GM18873 (cell line): ENCODE data around the gene NCK2.
A peak's percentile ranks its signal among the peaks of the same experiment; 100 is the strongest.

Experiments used
- ATAC-seq: cut with Tn5 transposase; IDR thresholded peaks from one replicate; pipeline ENCODE4 v1.9.1; 2021; ENCODE audit warnings: mild to moderate bottlenecking, moderate library complexity, moderate number of reproducible peaks; ENCODE audit not compliant: unreplicated experiment, low FRiP score

The NCK2 gene

GRCh38 chr2:105734762-105735538, 9.8 kb upstream of the NCK2 start:
- ATAC-seq = no peak

GRCh38 chr2:105736145-105736544, 8.6 kb upstream of the NCK2 start:
- no peak for ATAC-seq

- ATAC-seq = no peak
Measured at GRCh38 chr2:105737980-105738657, 6.6 kb upstream of the NCK2 start.

- ATAC-seq = no peak
Measured at GRCh38 chr2:105738658-105739241, 6.0 kb upstream of the NCK2 start.

GRCh38 chr2:105739426-105739825, 5.3 kb upstream of the NCK2 start:
- ATAC-seq = no peak

GRCh38 chr2:105739944-105740530, 4.7 kb upstream of the NCK2 start:
- ATAC-seq = no peak

- ATAC-seq = no peak
Measured at GRCh38 chr2:105741174-105741573, 3.5 kb upstream of the NCK2 start.

- ATAC-seq = no peak
Measured at GRCh38 chr2:105741617-105742016, 3.1 kb upstream of the NCK2 start.

GRCh38 chr2:105744091-105744908, 412 bp upstream of the NCK2 start:
- no peak for ATAC-seq

GRCh38 chr2:105746177-105747080, 1.7 kb downstream of the NCK2 start:
- peak; percentile 56 for ATAC-seq

- no peak for ATAC-seq
Measured at GRCh38 chr2:105747254-105747894, 2.7 kb downstream of the NCK2 start.

- no peak for ATAC-seq
Measured at GRCh38 chr2:105747991-105748390, 3.3 kb downstream of the NCK2 start.

- ATAC-seq = no peak
Measured at GRCh38 chr2:105748566-105748965, 3.9 kb downstream of the NCK2 start.

GRCh38 chr2:105749583-105750400, 5.1 kb downstream of the NCK2 start:
- no peak for ATAC-seq

- ATAC-seq = no peak
Measured at GRCh38 chr2:105750735-105751134, 6.0 kb downstream of the NCK2 start.

GRCh38 chr2:105751272-105751671, 6.6 kb downstream of the NCK2 start:
- ATAC-seq = no peak

- no peak for ATAC-seq
Measured at GRCh38 chr2:105752691-105753358, 8.1 kb downstream of the NCK2 start.

- no peak for ATAC-seq
Measured at GRCh38 chr2:105753380-105753779, 8.7 kb downstream of the NCK2 start.
